Mesendoderm (in vitro differentiated cells): ENCODE results near the gene GBX1.

Experiments used
- DNase-seq: peaks from one replicate; pipeline ENCODE4 v3.0.0; 2013
- H2AK5ac ChIP-seq: 2 replicates; pipeline ENCODE4 v1.6.1; 2013; ENCODE audit warnings: low read length, inconsistent platforms
- H2BK120ac ChIP-seq: 2 replicates; pipeline ENCODE4 v1.6.1; 2013; ENCODE audit warnings: low read depth, mild to moderate bottlenecking, low read length, moderate library complexity, mixed read lengths
- H2BK15ac ChIP-seq: replicated peaks from 2 replicates; pipeline ENCODE4 v1.6.1; 2013; ENCODE audit warnings: low read depth, mild to moderate bottlenecking, moderate library complexity
- H2BK5ac ChIP-seq: 2 replicates; pipeline ENCODE4 v1.6.1; 2013; ENCODE audit warnings: low read length, inconsistent platforms
- H3K18ac ChIP-seq: 2 replicates; pipeline ENCODE4 v1.6.1; 2013; ENCODE audit warnings: mild to moderate bottlenecking, low read length, mixed read lengths
- H3K23ac ChIP-seq: one replicate; pipeline ENCODE4 v1.6.1; 2013; ENCODE audit warnings: low read length
- H3K27ac ChIP-seq: 2 replicates; pipeline ENCODE4 v1.5.1; 2013; ENCODE audit warnings: low read depth, mild to moderate bottlenecking, inconsistent platforms, low read length, moderate library complexity
- H3K27me3 ChIP-seq: 2 replicates; pipeline ENCODE4 v1.6.1; 2013; ENCODE audit warnings: low read length, control low read depth, mild to moderate bottlenecking, inconsistent platforms; ENCODE audit not compliant: insufficient read depth, poor library complexity
- H3K36me3 ChIP-seq: 2 replicates; pipeline ENCODE4 v1.6.1; 2013; ENCODE audit warnings: low read length, inconsistent platforms; ENCODE audit not compliant: control insufficient read depth, insufficient read depth
- H3K4ac ChIP-seq: one replicate; pipeline ENCODE4 v1.6.1; 2013; ENCODE audit warnings: low read depth, mild to moderate bottlenecking, low read length, moderate library complexity
- H3K4me1 ChIP-seq: 2 replicates; pipeline ENCODE4 v1.6.1; 2013; ENCODE audit warnings: low read depth, low read length, inconsistent platforms; ENCODE audit not compliant: control insufficient read depth
- H3K4me2 ChIP-seq: 2 replicates; pipeline ENCODE4 v1.6.1; 2013; ENCODE audit warnings: low read length
- H3K4me3 ChIP-seq: 2 replicates; pipeline ENCODE4 v1.5.1; 2013; ENCODE audit warnings: mild to moderate bottlenecking, low read length
- H3K56ac ChIP-seq: one replicate; pipeline ENCODE4 v1.6.1; 2013; ENCODE audit warnings: low read length
- H3K79me1 ChIP-seq: 2 replicates; pipeline ENCODE4 v1.6.1; 2013; ENCODE audit warnings: low read length, inconsistent platforms
- H3K79me2 ChIP-seq: 2 replicates; pipeline ENCODE4 v1.6.1; 2013; ENCODE audit warnings: mild to moderate bottlenecking, low read length; ENCODE audit not compliant: control insufficient read depth, insufficient read depth
- H3K9ac ChIP-seq: 2 replicates; pipeline ENCODE4 v1.6.1; 2013; ENCODE audit warnings: low read length, inconsistent platforms
- H4K5ac ChIP-seq: one replicate; pipeline ENCODE4 v1.6.1; 2013; ENCODE audit warnings: low read length
- H4K8ac ChIP-seq: one replicate; pipeline ENCODE4 v1.6.1; 2013; ENCODE audit warnings: low read depth, mild to moderate bottlenecking, control low read depth, low read length, moderate library complexity
- WGBS: extraction: QIAGEN DNeasy Blood & Tissue Kit; methylation state at CpG from one replicate; pipeline ENCODE4 v1.1.7; 2013; ENCODE audit warnings: low lambda C conversion rate, missing lambda C conversion rate; ENCODE audit not compliant: insufficient coverage; ENCODE audit errors: extremely low coverage; 5-methylcytosine and 5-hydroxymethylcytosine counted together

Gene GBX1

DNA sequence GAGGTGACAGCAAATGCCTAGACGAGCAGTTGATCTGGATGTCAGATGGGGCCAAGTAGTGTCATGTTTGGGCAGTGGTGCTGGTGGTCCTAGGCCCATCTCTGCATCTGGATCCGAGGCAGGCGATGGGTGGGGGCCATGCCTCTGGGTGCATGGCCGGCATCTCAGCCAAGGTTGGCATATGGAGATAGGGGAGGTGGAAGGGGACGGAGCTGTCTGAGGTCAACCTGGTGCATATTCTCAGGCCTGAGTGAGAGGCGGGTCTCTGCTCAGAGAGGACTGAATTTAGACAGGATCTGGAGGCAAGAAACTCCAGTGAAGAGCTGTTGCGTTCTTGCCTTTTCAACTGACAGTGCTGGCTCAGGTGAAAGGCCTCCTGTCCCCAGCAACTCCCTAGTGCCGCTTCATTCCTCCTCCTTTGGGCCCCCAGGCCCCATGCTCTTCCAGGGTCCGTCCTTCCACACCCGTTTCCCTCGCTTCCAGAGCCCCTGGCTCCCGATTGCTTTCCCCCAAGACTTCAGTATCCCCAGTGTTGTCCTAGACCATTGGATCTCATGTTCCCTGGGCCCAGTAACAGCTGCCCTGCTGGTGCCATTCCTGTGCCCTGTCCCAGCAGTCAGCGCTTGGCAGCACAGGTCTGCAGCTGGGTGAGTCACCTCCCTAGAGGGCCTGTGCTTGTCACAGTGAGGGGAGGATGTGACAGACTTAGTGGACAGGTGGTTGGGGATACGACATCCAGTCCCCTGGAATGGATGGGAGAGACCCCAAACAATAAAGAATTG is 32.6 kb downstream of the GBX1 start:
- H3K79me2 ChIP-seq, result no peaks in the 10 kb centered on the region
- H3K56ac ChIP-seq, result no peak overlapping the region
- H3K36me3 ChIP-seq, result peaks cover 1% of the 10 kb centered on the region
- H4K5ac ChIP-seq, result no peak overlapping the region
- WGBS, result no CpG with 5 or more reads among the region's 14 CpGs
- H2BK15ac ChIP-seq, result no peak overlapping the region
- no peak overlapping the region for H3K4me3 ChIP-seq
- no peak overlapping the region for H3K23ac ChIP-seq
- H3K4me2 ChIP-seq, result no peak overlapping the region
- no peaks in the 10 kb centered on the region for H3K79me1 ChIP-seq
- H3K27ac ChIP-seq, result no peak overlapping the region
- H3K4ac ChIP-seq, result no peak overlapping the region
- DNase-seq, result no peak
- H3K4me1 ChIP-seq, result peaks cover 17% of the 10 kb centered on the region
- no peak overlapping the region for H2BK5ac ChIP-seq
- no peak overlapping the region for H3K9ac ChIP-seq
- H4K8ac ChIP-seq, result no peak overlapping the region
- H3K27me3 ChIP-seq, result no peaks in the 10 kb centered on the region
- no peak overlapping the region for H2AK5ac ChIP-seq
- H3K18ac ChIP-seq, result no peak overlapping the region
- H2BK120ac ChIP-seq, result no peak overlapping the region

DNA sequence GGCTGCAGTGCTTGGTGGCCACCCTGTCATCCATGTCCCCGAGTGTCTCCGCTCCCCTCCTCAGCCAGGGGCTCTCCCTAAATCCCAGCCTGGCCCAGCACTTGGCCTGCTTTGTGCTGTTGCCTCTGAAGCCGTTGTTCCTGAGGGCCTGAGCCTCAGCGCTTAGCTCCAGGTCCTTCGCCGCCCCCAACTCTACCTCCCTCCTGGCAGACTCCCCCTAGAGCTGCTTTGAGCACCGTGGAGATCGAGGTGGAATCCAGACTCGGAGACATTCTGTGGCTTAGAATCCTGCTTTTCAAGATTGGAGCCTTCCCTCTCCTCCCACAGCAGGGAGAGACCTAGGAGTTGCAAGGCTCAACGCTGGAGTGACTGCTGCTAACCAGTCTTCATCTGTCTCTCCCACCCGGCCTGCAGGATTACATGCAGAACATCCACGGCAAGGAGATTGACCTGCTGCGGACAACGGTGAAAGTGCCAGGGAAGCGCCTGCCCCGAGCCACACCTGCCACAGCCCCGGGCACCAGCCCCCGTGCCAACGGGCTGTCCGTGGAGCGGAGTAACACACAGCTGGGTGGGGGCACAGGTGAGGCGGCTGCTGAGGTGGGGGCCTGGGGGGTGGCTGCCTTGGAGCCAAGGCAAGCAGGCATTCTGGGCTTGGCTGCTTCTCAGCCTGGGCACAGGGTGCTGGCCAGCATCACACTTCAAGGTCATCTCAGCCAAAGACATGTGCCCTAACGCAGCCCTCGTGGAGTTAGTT is 33.3 kb downstream of the GBX1 start:
- H3K18ac ChIP-seq, result no peak overlapping the region
- no peaks in the 10 kb centered on the region for H3K79me2 ChIP-seq
- H3K9ac ChIP-seq, result no peak overlapping the region
- DNase-seq, result no peak
- H3K79me1 ChIP-seq, result no peaks in the 10 kb centered on the region
- no peak overlapping the region for H3K4me3 ChIP-seq
- no peak overlapping the region for H3K4ac ChIP-seq
- WGBS, result no CpG with 5 or more reads among the region's 24 CpGs
- no peak overlapping the region for H3K23ac ChIP-seq
- H4K8ac ChIP-seq, result no peak overlapping the region
- no peak overlapping the region for H3K4me2 ChIP-seq
- H4K5ac ChIP-seq, result no peak overlapping the region
- H3K4me1 ChIP-seq, result peaks cover 17% of the 10 kb centered on the region
- peaks cover 3% of the 10 kb centered on the region for H3K36me3 ChIP-seq
- H2AK5ac ChIP-seq, result no peak overlapping the region
- no peak overlapping the region for H2BK15ac ChIP-seq
- no peaks in the 10 kb centered on the region for H3K27me3 ChIP-seq
- no peak overlapping the region for H3K27ac ChIP-seq
- no peak overlapping the region for H2BK5ac ChIP-seq
- no peak overlapping the region for H2BK120ac ChIP-seq
- no peak overlapping the region for H3K56ac ChIP-seq

DNA sequence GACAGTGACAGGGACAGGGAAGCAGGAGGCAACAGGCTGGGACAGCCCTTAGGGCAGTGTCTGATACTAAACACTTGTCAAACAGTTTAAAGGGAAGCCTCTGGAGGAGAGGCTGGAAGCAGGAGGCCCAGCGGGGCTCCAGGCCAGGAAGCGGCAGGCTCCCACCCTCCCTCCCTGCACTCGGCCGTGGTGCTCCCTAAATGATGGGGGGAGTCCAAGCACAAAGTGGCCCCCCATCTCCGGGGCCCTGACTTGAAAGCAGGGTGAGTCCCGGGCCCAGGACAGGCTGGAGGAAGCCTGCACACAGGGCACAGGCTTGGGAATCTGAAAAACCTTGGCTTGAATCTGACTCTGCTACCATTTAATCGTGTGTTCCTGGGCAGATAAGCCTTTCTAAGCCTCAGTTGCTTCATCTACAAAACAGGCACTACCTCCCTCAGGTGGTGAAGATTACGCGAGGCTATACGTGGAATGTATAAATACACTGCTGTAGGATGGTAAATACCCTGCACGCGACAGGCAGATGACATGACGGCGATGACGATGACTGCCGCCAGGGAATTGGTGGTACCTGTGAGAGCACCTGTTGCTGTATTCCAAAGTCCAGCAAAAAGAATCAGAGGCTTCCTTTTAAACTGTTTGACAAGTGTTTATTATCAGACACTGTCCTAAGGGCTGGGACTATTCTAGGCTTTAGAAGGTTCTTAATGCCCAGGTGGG is 34.1 kb downstream of the GBX1 start:
- no peak for DNase-seq
- Histone ChIP-seq H3K27me3 (no peaks in the 10 kb centered on the region), H2AK5ac (no peak overlapping the region), H3K4me2 (no peak overlapping the region), H3K79me1 (no peaks in the 10 kb centered on the region), H4K8ac (no peak overlapping the region), H3K56ac (no peak overlapping the region), H2BK15ac (no peak overlapping the region), H3K23ac (no peak overlapping the region), H3K4me1 (peaks cover 11% of the 10 kb centered on the region), H3K4me3 (no peak overlapping the region), H3K27ac (no peak overlapping the region), H2BK120ac (no peak overlapping the region), H3K79me2 (no peaks in the 10 kb centered on the region), H2BK5ac (no peak overlapping the region), H4K5ac (no peak overlapping the region), H3K18ac (no peak overlapping the region), H3K36me3 (peaks cover 5% of the 10 kb centered on the region), H3K4ac (no peak overlapping the region), H3K9ac (no peak overlapping the region)
- no CpG with 5 or more reads among the region's 16 CpGs for WGBS

DNA sequence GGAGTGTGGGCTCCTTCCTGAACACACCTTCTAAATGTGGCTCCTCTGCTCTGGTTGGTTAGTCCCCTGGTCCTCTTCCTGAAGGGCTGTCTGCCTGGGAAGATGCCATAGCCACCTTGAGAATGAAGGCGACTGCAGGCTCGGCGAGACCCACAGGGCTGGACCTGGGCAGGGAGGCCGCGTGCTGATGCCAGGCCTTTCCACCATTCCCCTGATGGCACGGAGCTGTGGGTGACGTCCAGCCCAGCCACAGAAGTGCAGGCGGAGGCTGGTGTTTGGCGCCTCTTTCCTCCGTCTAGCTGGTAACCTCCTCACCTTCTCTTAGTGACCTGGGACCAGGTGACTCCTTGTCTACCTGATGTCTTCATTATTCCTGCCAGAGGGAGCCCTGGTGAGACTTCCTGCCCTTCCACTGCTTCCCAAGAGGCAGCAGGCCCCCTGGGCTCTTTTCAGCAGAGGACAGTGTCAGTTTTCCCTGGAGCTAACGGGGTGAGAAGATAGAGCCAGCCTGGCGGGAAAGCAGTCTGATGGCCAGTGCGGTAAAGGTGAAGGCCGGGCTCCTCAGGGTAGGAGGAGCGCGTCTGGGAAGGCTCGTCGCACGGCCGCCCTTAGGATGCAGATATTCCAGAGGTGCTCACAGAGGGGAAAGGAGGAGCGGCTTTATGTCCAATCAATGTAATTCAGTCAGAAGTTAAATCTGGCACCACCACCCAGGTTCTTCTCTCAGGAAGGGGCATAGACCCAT is 34.9 kb downstream of the GBX1 start:
- no peak overlapping the region for H3K4me2 ChIP-seq
- H3K56ac ChIP-seq, result no peak overlapping the region

DNA sequence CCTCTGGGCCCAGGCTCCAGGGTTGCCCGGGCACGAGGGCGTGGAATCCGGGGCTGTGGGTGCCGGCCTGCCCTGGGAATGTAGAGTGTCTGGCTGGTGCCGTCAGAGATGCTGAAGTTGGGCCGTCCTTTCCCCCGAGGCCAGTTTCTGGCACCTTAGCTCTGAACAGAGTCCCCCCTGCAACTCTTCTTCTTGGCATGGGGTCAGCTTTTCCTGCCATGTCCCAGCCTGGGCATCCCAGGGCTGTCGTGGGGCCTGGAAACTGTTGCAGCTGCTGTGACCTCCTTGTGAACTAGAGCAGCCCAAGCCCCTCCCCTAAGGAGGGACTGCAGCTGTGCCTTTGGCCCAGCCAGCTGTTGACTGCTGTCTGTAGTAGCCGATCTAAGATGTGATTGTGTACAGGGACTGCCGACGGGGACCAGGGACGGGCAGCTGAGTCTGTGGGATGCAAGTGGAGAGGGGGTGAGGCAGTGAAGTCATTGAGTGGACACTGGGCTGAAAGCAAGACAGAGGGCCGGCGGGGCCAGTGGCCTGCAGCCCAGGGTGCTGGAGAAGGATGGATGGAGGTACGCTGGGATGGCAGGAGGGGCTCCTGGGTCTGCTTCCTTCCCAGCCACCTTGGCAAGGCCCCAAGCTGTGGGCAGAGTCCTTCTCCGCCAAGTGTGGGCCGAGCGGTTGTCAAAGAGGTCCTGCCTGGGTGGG is 35.8 kb downstream of the GBX1 start:
- Histone ChIP-seq H3K4me3 (no peak overlapping the region), H3K56ac (no peak overlapping the region), H3K4me2 (no peak overlapping the region), H3K9ac (no peak overlapping the region), H3K79me1 (peaks cover 2% of the 10 kb centered on the region), H4K5ac (no peak overlapping the region), H2BK15ac (no peak overlapping the region), H3K36me3 (peaks cover 5% of the 10 kb centered on the region), H2BK5ac (no peak overlapping the region), H2BK120ac (no peak overlapping the region), H3K79me2 (no peaks in the 10 kb centered on the region), H3K18ac (no peak overlapping the region), H2AK5ac (no peak overlapping the region), H3K27me3 (no peaks in the 10 kb centered on the region), H3K27ac (no peak overlapping the region), H4K8ac (no peak overlapping the region), H3K4ac (no peak overlapping the region), H3K23ac (no peak overlapping the region), H3K4me1 (peaks cover 3% of the 10 kb centered on the region)
- no CpG with 5 or more reads among the region's 19 CpGs for WGBS
- no peak for DNase-seq

More for the DNA sequence above, 34.9 kb downstream of the GBX1 start:
- WGBS, result no CpG with 5 or more reads among the region's 21 CpGs
- Histone ChIP-seq H3K36me3 (peaks cover 5% of the 10 kb centered on the region), H3K79me2 (no peaks in the 10 kb centered on the region), H4K8ac (no peak overlapping the region), H3K79me1 (no peaks in the 10 kb centered on the region), H3K27ac (no peak overlapping the region), H2BK15ac (no peak overlapping the region), H3K4me3 (no peak overlapping the region), H2AK5ac (no peak overlapping the region), H2BK5ac (no peak overlapping the region), H2BK120ac (no peak overlapping the region), H3K4ac (no peak overlapping the region), H3K18ac (no peak overlapping the region), H3K27me3 (no peaks in the 10 kb centered on the region), H3K23ac (no peak overlapping the region), H4K5ac (no peak overlapping the region), H3K9ac (no peak overlapping the region), H3K4me1 (peaks cover 9% of the 10 kb centered on the region)
- no peak for DNase-seq
